G401.6 (cell line): ENCODE data around the gene FUS.
"Not testable (repeated sequence)": the region's sequence is repeated elsewhere in the genome, so short reads cannot be mapped to it uniquely, and the experiment has no call there.

Experiments used
- FAIRE-seq: peaks from 2 replicates; lab custom pipeline; 2012; peaks lifted over from hg19 to GRCh38; lab: Jason Lieb, UNC

Gene FUS

DNA sequence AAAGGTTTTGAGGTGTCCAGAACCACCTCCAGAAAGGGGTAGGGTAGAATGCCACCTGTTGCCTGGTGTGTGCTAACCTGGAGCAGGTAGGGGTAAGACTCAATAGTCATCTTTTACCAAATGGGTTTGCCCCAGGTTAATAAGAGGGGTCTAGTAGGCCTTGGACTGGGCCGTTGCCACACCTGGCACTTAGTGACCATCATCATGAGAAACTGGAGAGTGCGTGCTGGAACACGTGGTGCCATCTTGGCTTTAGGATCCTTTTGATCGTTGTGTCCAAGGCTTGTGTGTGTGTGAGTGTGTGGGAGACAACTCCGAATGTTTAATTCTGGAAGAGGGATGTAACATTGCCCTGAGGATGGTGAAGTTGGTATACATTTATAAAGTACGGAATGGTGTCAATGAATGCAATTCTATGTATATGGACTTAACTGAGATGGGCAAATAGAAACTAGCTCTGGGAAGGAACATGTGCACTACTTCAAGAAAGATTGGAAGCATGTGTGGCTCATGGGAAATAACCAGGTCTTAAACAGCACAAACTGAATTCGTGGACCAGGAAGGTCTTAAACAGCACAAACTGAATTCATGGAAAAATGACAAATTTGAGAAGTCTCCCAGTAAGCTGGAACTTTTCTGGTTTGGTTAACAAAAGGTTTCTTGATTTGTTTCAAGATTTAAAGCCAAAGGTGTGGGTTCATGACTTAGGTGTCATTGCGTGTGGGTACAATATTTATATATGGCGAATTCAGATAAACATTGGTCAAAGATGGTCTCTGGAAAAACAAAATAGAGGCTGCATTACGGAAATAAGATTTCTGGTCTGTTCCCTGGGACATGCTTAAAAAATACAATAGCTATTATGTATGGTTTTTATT, 7.2 kb downstream of the FUS start:
- no peak for FAIRE-seq

GRCh38 chr16:31187808-31188189, 7.9 kb downstream of the FUS start:
- no peak for FAIRE-seq

DNA sequence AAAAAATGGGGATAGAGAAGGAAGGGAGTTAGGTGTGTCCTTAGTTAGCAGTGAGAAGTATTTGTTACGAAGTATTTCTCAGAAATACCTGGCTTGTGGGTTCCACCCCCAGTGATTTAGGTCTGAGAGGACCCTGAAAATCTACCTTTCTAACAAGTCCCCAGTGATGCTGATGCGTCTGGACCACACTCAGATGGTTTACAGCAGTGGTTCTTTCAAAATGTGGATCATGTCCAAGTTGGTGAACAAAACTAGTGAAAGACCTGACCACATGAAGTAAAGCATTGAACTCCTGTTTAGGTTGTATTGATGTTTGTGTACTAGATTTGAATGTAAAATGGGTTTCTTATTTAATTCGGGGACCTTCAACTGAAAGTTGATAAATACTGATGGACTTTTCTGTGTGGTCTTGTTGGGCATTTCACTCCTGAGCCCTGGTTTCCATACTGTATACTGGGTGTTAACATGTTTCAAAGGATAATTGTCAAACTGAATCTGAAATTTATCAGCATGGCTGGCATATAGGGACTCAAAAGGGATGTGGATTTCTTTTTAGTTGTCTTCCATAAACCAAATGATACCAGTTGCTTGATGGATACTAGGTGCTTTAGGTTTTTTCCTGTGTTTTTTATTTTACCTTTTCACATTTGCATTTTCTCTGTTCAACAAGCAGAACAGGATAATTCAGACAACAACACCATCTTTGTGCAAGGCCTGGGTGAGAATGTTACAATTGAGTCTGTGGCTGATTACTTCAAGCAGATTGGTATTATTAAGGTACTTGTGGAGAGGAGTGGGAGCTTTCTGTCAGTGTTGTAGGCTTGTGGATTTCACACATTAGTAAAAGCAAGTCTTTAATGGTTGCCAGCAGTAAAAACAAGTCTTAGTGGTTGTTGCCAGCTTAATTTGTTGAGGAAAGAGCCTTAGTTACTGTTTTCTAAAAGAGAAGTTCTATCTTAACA, 8.8 kb downstream of the FUS start:
- no peak for FAIRE-seq

DNA sequence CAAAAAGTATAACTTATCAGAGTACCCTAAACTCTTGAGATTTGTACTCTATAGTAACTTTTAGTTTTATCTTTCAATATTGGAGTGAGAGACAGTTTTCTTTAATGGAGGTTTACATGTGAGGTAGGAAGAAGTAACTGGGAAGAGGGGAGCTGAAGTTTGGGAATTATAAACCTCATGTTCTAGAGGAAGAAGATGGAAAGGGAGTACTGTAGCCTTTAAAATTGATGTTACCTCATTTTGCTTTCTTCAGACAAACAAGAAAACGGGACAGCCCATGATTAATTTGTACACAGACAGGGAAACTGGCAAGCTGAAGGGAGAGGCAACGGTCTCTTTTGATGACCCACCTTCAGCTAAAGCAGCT, 9.5 kb downstream of the FUS start:
- no peak for FAIRE-seq

DNA sequence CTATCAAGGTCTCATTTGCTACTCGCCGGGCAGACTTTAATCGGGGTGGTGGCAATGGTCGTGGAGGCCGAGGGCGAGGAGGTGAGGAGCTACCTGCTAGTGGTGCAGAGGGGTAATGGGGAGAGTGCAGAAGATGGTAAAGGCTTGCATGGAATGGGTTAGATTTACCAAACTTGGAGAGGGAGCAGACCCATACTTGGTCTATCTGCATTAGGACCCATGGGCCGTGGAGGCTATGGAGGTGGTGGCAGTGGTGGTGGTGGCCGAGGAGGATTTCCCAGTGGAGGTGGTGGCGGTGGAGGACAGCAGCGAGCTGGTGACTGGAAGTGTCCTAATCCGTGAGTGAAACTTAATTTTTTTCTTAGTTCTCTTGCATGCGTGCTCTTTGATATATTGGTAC, 10.1 kb downstream of the FUS start:
- no peak for FAIRE-seq

- FAIRE-seq = no peak
These were observed 11.0 kb downstream of the FUS start for GRCh38 chr16:31190818-31191444.

- no peak for FAIRE-seq
These were observed 11.9 kb downstream of the FUS start for GRCh38 chr16:31191697-31192428.

GRCh38 chr16:31192856-31193642, 13.1 kb downstream of the FUS start:
- no peak for FAIRE-seq

- FAIRE-seq = no peak
These were observed 13.9 kb downstream of the FUS start for GRCh38 chr16:31193874-31194273.

GRCh38 chr16:31194898-31195297, 15.0 kb downstream of the FUS start:
- FAIRE-seq = no peak

- not testable (repeated sequence) for FAIRE-seq
These were observed 15.9 kb downstream of the FUS start for GRCh38 chr16:31195861-31196260.

DNA sequence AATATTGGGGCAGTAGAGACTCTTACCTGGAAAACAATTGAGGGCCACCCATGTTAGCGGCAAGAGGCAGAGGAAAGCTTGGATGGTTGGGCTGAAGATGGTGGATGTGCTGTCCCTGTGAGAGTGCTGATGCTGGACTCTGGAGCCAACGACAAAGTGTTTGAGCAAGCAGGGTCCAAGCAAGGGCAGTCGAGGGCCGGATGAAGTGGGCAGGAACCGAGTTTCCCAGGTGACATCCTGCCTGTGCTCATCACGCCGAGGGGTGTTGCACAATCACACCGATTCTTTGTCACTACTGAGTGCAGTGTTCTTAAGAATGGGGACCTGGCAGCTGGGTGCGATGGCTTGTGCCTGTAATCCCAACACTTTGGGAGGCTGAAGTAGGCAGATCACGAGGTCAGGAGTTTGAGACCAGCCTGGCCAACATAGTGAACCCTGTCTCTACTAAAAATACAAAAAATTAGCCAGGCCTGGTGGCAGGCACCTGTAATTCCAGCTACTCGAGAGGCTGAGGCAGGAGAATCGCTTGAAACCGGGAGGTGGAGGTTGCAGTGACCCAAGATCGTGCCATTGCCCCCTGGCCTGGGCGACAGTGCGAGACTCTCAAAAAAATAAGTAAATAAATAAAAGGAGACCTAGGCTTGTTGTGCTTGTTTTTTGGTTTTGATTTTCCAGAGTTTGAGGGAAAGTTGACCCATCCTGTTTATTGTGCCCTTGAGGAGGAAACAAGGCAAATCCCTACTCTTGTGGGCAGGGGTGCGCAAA, 16.6 kb downstream of the FUS start:
- no peak for FAIRE-seq

GRCh38 chr16:31198207-31198882, 18.4 kb downstream of the FUS start:
- FAIRE-seq = no peak

DNA sequence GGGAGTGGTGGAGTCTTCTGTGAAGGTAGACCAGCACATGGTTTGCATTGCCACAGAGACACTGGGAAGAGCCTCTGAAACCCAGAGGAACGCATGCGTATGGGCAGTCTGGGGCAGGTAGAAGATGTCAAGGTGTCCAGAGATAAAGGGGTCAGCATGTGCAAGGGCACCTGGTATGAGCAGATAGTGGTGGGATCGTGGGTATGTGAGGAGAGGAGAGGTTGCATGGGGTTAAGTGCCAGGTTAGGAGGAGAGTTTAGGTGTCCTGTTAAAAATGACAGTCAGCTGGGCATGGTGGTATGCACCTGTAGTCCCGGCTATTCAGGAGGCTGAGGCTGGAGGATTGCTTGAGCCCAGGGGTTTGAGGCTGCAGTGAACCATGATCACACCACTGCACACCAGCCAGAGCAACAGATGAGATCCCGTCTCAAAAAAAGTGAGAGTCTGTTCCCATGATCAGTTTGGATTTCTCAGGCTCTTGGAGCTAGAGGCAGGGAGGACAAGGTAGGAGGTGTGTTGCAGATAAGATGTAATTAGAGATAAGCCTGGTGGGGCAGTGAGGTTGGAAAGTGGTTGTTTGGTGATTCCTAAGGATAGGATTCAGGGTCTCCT, 19.6 kb downstream of the FUS start:
- no peak for FAIRE-seq

- not testable (repeated sequence) for FAIRE-seq
These were observed 20.2 kb downstream of the FUS start for GRCh38 chr16:31200111-31200510.

GRCh38 chr16:31200821-31201568, 21.1 kb downstream of the FUS start:
- FAIRE-seq = no peak

- no peak for FAIRE-seq
These were observed 21.9 kb downstream of the FUS start for GRCh38 chr16:31201582-31202413.
